Measurements from ENCODE around the gene SLC36A1. TPM values are rescaled to one million over a fixed set of nuclear protein-coding genes. Genes with fewer than 3 reads are reported as not detected.

The SLC36A1 gene
- total RNA-seq, 4 donors from 2014 or later: 35.2 to 91.3 (median 69.8) TPM

GRCh38 chr5:151454166-151454565, 6.8 kb downstream of the SLC36A1 start:
- Histone ChIP-seq H3K4me1 (peaks cover 6 to 65% (median 32%) of the 10 kb centered on the region in 4 donors), H3K27me3 (no peaks in the 10 kb centered on the region), H3K36me3 (peaks cover 0 to 5% (median 0%) of the 10 kb centered on the region in 4 donors), H3K9me3 (no peaks in the 10 kb centered on the region), H3K4me3 (no peak overlapping the region), H3K27ac (peak overlapping the region; percentile 60 to 75 (median 62))
- TF ChIP-seq EP300 (IDR thresholded peaks at IDR 0.05; ENCODE audit: low read depth) (no peak), POLR2AphosphoS5 (IDR thresholded peaks at IDR 0.05) (peak in 1 of 3 donors; percentile 29)
- intact Hi-C loops (cut with DNase I; ENCODE audit: low total_unique reads) (no loop called here), in situ Hi-C loops (cut with MboI; ENCODE audit: low pct_ligation_motif_present in 1 of 4, low pct_unique_long_range_greater_than_20kb in 1 of 4, low sequenced_read_pairs in 3 of 4) (loop anchor here in 1 of 4 donors (25.0 kb wide), 1 partner anchor 308 kb away; the partner anchor contains the start of genes ATOX1 and G3BP1)
- WGBS, 2 donors (ENCODE audit: low coverage in 1 of 2): 52 to 64% methylated on average over 2 of the region's 2 CpGs
- peak; percentile 60 for DNase-seq

GRCh38 chr5:151454889-151455288, 7.5 kb downstream of the SLC36A1 start:
- intact Hi-C loops (cut with DNase I; ENCODE audit: low total_unique reads): no loop called here

GRCh38 chr5:151456321-151456940, 9.0 kb downstream of the SLC36A1 start:
- DNase-seq: peak; percentile 33
- Histone ChIP-seq H3K4me3 (no peak overlapping the region), H3K27me3 (no peaks in the 10 kb centered on the region), H3K27ac (peak overlapping the region; percentile 15 to 75 (median 44)), H3K9me3 (no peaks in the 10 kb centered on the region), H3K4me1 (peaks cover 6 to 53% (median 29%) of the 10 kb centered on the region in 4 donors), H3K36me3 (peaks cover 0 to 5% (median 0%) of the 10 kb centered on the region in 4 donors)
- TF ChIP-seq POLR2A (IDR thresholded peaks at IDR 0.05) (no peak), POLR2AphosphoS5 (IDR thresholded peaks at IDR 0.05) (no peak), CTCF (IDR thresholded peaks at IDR 0.05) (no peak), EP300 (IDR thresholded peaks at IDR 0.05; ENCODE audit: low read depth) (no peak)
- in situ Hi-C loops (cut with MboI; ENCODE audit: low pct_ligation_motif_present in 1 of 4, low pct_unique_long_range_greater_than_20kb in 1 of 4, low sequenced_read_pairs in 3 of 4) (loop anchor here in 1 of 4 donors (25.0 kb wide), 1 partner anchor 306 kb away; the partner anchor contains the start of genes ATOX1 and G3BP1), intact Hi-C loops (cut with DNase I; ENCODE audit: low total_unique reads) (no loop called here)
- 64 to 69% methylated on average over 4 to 10 of the region's 10 CpGs for WGBS, 2 donors (ENCODE audit: low coverage in 1 of 2)

More at GRCh38 chr5:151454889-151455288, 7.5 kb downstream of the SLC36A1 start:
- TF ChIP-seq POLR2AphosphoS5 (IDR thresholded peaks at IDR 0.05): no peak
- no peak for TF ChIP-seq CTCF (IDR thresholded peaks at IDR 0.05)
- Histone ChIP-seq H3K4me3 (no peak overlapping the region), H3K4me1 (peaks cover 6 to 58% (median 29%) of the 10 kb centered on the region in 4 donors), H3K27ac (peak overlapping the region in 3 of 4 donors; percentile 60 to 75 (median 64)), H3K9me3 (no peaks in the 10 kb centered on the region), H3K27me3 (no peaks in the 10 kb centered on the region), H3K36me3 (peaks cover 0 to 5% (median 0%) of the 10 kb centered on the region in 4 donors)
- no peak for DNase-seq
- 50 to 81% methylated on average over 1 to 3 of the region's 3 CpGs for WGBS, 2 donors (ENCODE audit: low coverage in 1 of 2)
- in situ Hi-C loops (cut with MboI; ENCODE audit: low pct_ligation_motif_present in 1 of 4, low pct_unique_long_range_greater_than_20kb in 1 of 4, low sequenced_read_pairs in 3 of 4): loop anchor here in 1 of 4 donors (25.0 kb wide), 1 partner anchor 307 kb away; the partner anchor contains the start of genes ATOX1 and G3BP1

- intact Hi-C loops (cut with DNase I; ENCODE audit: low total_unique reads) (no loop called here), in situ Hi-C loops (cut with MboI; ENCODE audit: low pct_ligation_motif_present in 1 of 4, low pct_unique_long_range_greater_than_20kb in 1 of 4, low sequenced_read_pairs in 3 of 4) (loop anchor here in 1 of 4 donors (25.0 kb wide), 1 partner anchor 304 kb away; the partner anchor contains the start of genes ATOX1 and G3BP1)
- Histone ChIP-seq H3K4me1 (peaks cover 6 to 39% (median 25%) of the 10 kb centered on the region in 4 donors), H3K4me3 (no peak overlapping the region), H3K36me3 (peaks cover 0 to 5% (median 0%) of the 10 kb centered on the region in 4 donors), H3K27me3 (no peaks in the 10 kb centered on the region), H3K9me3 (no peaks in the 10 kb centered on the region), H3K27ac (no peak overlapping the region)
- WGBS, 2 donors (ENCODE audit: low coverage in 1 of 2): 68 to 74% methylated on average over 5 of the region's 5 CpGs
- no peak for DNase-seq
- TF ChIP-seq EP300 (IDR thresholded peaks at IDR 0.05; ENCODE audit: low read depth) (no peak), POLR2AphosphoS5 (IDR thresholded peaks at IDR 0.05) (no peak), CTCF (IDR thresholded peaks at IDR 0.05) (no peak), POLR2A (IDR thresholded peaks at IDR 0.05) (no peak)
Observed at GRCh38 chr5:151458314-151458713, 10.9 kb downstream of the SLC36A1 start.
